ENCODE measurements around the gene MBP. TPM values are rescaled to one million over a fixed set of nuclear protein-coding genes. Genes with fewer than 3 reads are reported as not detected.

The MBP gene
- total RNA-seq, 1 donor from 2014 or later = 90.6 TPM

DNA sequence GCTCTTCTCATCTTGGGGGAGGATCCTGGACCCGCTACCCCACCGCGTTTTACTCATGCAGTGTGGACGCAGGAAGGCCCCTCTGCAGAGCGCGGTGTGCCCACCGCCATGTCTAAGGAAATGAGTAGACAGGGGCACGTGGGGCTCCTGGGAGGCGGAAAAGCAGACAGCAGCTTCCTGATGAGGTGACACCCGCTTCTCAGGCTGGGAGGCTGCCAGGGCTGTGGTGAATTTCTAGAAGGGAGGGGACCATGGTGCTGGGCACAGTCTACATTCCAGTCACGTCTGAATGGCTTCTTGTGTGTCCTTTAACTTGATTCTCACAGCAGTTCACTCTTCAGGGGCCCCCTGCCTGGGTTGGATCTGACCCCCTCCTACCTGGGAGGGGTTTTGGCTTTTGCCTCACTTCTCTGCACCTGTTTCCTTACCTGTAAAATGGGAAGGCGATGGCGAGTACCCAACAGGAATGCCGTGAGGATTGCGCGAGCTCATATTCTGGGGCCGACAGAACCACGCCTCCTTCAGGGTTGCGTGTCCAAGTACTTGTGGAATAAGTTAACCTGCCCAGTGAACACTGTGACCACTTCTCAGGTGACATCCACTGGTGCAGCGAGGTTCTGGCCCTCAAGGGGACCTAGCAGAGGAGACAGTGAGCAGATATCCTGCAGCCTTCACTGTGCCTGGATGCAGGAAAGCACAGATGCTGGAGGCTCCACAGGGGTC, 32.3 kb upstream of the MBP start:
- intact Hi-C loops (cut with DNase I) = no loop called here
- Histone ChIP-seq H3K27me3 (ENCODE audit: low read depth) (peaks cover 4% of the 10 kb centered on the region), H3K36me3 (no peaks in the 10 kb centered on the region), H3K4me1 (no peaks in the 10 kb centered on the region), H3K9me3 (no peaks in the 10 kb centered on the region), H3K4me3 (no peak overlapping the region), H3K27ac (no peak overlapping the region)
- ATAC-seq = no peak
- TF ChIP-seq, protein P1, sequence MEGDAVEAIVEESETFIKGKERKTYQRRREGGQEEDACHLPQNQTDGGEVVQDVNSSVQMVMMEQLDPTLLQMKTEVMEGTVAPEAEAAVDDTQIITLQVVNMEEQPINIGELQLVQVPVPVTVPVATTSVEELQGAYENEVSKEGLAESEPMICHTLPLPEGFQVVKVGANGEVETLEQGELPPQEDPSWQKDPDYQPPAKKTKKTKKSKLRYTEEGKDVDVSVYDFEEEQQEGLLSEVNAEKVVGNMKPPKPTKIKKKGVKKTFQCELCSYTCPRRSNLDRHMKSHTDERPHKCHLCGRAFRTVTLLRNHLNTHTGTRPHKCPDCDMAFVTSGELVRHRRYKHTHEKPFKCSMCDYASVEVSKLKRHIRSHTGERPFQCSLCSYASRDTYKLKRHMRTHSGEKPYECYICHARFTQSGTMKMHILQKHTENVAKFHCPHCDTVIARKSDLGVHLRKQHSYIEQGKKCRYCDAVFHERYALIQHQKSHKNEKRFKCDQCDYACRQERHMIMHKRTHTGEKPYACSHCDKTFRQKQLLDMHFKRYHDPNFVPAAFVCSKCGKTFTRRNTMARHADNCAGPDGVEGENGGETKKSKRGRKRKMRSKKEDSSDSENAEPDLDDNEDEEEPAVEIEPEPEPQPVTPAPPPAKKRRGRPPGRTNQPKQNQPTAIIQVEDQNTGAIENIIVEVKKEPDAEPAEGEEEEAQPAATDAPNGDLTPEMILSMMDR (IDR thresholded peaks at IDR 0.05) = no peak
- no peak for DNase-seq

DNA sequence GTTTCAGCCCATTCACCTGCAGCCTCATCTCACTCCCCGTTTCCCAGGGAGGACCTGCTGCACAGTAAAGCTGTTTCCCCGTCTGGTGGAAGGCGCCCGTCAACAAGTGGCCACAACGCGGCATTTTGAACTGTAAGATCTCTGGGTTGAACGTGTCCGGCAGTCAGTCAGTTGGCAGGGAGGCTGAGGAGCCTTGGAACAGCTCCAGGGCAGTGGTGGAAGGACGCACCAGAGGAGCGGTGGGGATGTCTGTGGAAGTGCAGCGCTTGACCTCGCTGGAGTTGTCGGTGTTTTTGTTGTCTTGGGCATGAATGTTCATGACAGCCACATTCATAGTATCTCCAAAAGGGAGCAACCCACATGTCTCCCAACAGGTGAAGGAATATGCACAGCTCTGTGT, 31.4 kb upstream of the MBP start:
- TF ChIP-seq, protein P1 (IDR thresholded peaks at IDR 0.05) = no peak
- H3K4me1 ChIP-seq = no peaks in the 10 kb centered on the region
- intact Hi-C loops (cut with DNase I) = no loop called here
- H3K36me3 ChIP-seq = no peaks in the 10 kb centered on the region
- peaks cover 4% of the 10 kb centered on the region for H3K27me3 ChIP-seq (ENCODE audit: low read depth)
- no peak for DNase-seq
- H3K4me3 ChIP-seq = no peak overlapping the region
- H3K9me3 ChIP-seq = no peaks in the 10 kb centered on the region
- no peak overlapping the region for H3K27ac ChIP-seq
- ATAC-seq = no peak

DNA sequence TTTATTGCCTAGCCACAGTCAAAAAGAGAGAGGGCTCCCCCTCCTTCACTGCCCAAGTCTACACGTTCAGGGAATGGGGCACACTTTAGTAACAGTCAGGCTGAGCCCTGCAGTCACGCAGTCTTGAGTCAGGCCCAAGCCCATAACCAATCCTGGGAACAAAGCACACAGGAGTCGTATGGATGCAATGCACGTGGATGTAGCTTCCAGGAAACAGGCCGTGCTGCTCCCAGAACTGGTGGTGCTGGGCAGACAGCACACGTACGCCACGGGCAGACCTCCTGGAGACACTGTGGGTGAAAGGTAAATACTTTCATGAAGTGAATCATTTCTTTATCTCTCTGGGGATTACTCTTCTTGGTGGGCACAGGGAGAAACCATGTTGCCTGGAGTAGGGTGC, 30.0 kb upstream of the MBP start:
- Histone ChIP-seq H3K4me1 (no peaks in the 10 kb centered on the region), H3K9me3 (no peaks in the 10 kb centered on the region), H3K4me3 (no peak overlapping the region), H3K27ac (no peak overlapping the region), H3K27me3 (ENCODE audit: low read depth) (peaks cover 4% of the 10 kb centered on the region), H3K36me3 (no peaks in the 10 kb centered on the region)
- DNase-seq = no peak
- intact Hi-C loops (cut with DNase I) = no loop called here
- TF ChIP-seq, protein P1 (IDR thresholded peaks at IDR 0.05) = no peak
- ATAC-seq = no peak

DNA sequence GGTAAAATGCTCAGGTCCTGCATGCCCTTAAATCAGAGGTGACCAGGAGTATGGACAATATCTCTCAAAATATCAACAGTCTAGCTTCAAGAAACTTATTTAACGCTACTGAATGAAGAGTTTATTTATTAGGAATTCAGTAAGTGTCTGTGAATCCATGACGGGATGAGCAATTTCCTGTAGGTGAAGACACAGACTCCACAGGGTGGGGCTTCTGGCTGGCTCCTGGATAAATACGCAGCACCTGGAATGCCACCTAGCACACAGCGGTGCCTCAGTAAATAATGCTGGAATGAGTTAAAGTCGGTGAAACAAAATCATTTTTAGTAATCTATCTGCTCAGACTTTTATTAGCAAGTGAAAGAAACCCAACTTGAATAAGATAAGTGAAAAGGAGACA, 29.4 kb upstream of the MBP start:
- no peak for DNase-seq
- H3K27me3 ChIP-seq (ENCODE audit: low read depth) = peaks cover 4% of the 10 kb centered on the region
- intact Hi-C loops (cut with DNase I) = no loop called here
- no peak overlapping the region for H3K27ac ChIP-seq
- TF ChIP-seq, protein P1 (IDR thresholded peaks at IDR 0.05) = no peak
- H3K36me3 ChIP-seq = no peaks in the 10 kb centered on the region
- no peaks in the 10 kb centered on the region for H3K9me3 ChIP-seq
- no peak overlapping the region for H3K4me3 ChIP-seq
- H3K4me1 ChIP-seq = no peaks in the 10 kb centered on the region
- no peak for ATAC-seq

DNA sequence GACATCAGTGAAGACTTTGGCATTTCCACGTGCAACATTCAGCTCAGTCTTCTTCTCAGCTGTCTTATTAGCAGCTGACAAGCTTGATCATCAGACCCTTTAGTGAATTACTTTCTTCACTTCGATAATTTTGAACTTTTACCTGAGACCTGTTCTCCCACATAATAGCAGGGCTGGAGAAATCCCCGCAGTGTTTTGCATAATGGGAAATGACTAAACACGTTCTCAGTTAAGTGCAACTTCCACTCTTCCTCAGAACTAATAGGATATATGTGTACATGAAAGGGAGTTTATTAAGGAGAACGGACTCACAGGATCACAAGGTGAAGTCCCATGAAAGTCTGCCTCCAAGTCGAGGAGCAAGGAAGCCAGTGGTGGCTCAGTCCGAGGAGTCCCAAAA, 28.8 kb upstream of the MBP start:
- peaks cover 4% of the 10 kb centered on the region for H3K27me3 ChIP-seq (ENCODE audit: low read depth)
- H3K4me3 ChIP-seq = no peak overlapping the region
- DNase-seq = no peak
- no peaks in the 10 kb centered on the region for H3K4me1 ChIP-seq
- no peaks in the 10 kb centered on the region for H3K9me3 ChIP-seq
- no peaks in the 10 kb centered on the region for H3K36me3 ChIP-seq
- no peak overlapping the region for H3K27ac ChIP-seq
- intact Hi-C loops (cut with DNase I) = no loop called here
- TF ChIP-seq, protein P1 (IDR thresholded peaks at IDR 0.05) = no peak
- no peak for ATAC-seq

All from lower lobe of right lung (tissue), 2 donors.